GM21619 (cell line): Measurements from ENCODE around the gene PHF21A.

ENCODE experiments used
- ATAC-seq: cut with Tn5 transposase; IDR thresholded peaks from one replicate; pipeline ENCODE4 v1.9.1; 2021; ENCODE audit not compliant: unreplicated experiment

PHF21A gene

GRCh38 chr11:45887587-45887986, 233.7 kb downstream of the PHF21A start:
- no peak for ATAC-seq

DNA sequence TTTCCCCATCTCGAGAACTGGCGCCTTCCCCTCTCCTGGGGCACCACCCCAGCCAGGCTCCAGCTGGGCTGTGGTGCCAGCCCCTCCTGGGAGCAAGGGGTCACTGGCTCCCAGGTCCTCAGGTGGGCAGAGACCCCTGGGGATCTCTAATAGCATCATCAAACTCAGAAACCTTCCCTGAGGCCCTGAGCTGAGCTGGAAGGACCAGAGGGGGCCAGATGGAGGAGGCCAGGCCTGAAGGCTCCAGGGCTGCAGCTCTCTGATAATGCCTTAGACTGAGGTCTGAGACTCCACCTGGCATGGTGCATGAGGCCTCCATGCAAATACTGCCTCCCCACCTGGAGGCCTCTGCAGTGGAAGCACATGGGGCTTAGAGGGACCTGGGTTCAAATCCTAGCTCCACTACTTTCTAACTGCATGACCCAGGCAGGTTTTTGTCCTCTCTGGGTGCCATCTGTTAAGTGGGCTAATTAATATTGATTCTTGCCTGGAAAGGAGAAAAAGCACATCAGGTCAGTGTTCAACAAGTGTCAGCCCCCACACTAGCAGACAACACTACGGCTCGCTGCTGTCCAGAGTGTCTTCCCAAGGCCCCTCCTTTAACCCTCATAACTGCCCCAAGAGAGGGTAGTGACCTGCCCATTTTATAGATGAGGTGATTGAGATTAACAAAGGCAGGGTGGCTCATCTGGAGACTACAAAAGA, 234.3 kb downstream of the PHF21A start:
- no peak for ATAC-seq

GRCh38 chr11:45885921-45886721, 235.1 kb downstream of the PHF21A start:
- ATAC-seq = no peak

- no peak for ATAC-seq
These were observed 235.9 kb downstream of the PHF21A start, which contains the start of gene MAPK8IP1 for GRCh38 chr11:45885274-45885920. Gene MAPK8IP1 (plus strand): TSS chr11:45885651. CDS start chr11:45885821, 170 bp downstream.

DNA sequence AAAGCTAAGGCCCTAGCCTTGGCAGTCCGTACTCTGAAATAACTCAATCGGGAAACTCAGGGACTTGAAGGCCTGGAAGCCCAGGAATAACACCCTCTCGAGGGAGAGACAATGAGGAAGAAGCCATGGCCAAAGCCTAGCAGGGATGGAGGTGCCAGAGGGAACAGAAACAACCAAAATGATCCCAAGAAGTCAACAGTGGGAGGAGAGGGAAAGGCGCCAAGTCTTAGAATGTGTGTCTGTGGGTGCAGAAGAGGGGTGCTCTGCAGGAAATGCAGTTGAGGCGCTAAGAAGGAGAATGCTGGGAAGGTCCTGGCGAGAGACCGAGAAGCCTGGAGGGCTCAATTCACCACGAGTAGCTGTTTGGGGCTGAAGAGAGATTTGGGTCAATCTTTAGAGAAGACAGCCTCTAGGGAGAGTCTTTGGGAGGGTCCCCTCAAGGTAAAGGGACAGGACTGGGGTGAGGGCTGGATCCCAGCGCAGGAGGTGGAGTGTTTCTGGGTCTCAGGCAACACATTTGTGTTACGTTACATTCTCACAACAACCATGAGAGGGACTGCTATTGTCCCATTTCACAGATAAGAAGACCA, 236.6 kb downstream of the PHF21A start:
- no peak for ATAC-seq
